SK-N-SH (cell line): ENCODE data around the gene CARD19. TPM values are rescaled to one million over a fixed set of nuclear protein-coding genes. Genes with fewer than 3 reads are reported as not detected.

ENCODE experiments used
- CTCF ChIA-PET: fragments of 300-600, 350-600 bp; formaldehyde crosslinking; extraction: SDS; loops from one replicate; lab custom pipeline; 2021; lab: Yijun Ruan, JAX
- POLR2A ChIA-PET: fragments of 350-600 bp; sonication (Branson Sonifier 250); formaldehyde crosslinking; extraction: SDS; loops from one replicate; lab custom pipeline; 2020; ENCODE audit warnings: antibody characterized with exemption, inconsistent platforms; lab: Yijun Ruan, JAX
- DNase-seq: peaks from one replicate; pipeline ENCODE4 v3.0.0; 2012
- H2AFZ ChIP-seq: fragments of 200-600 bp; sonication (generic); 2 replicates; pipeline ENCODE4 v1.8.1; 2016; ENCODE audit warnings: antibody characterized with exemption, mild to moderate bottlenecking, low read depth
- H3F3A ChIP-seq: fragments of 200-600 bp; sonication (generic); replicated peaks from 2 replicates; pipeline ENCODE3; 2016; ENCODE audit warnings: antibody characterized with exemption, mild to moderate bottlenecking; ENCODE audit not compliant: insufficient read depth
- H3K27ac ChIP-seq, 2 experiments: fragments of 200-500 bp in 1 of 2; fragments of 200-600 bp in 1 of 2; sonication (Bioruptor generic) in 1 of 2; sonication (generic), shearing (Covaris generic) in 1 of 2; 2 replicates each; pipeline versions ENCODE4 v1.5.1 to v1.6.1; 2014 to 2016; ENCODE audit warnings: low read depth in 2 of 2, inconsistent platforms in 1 of 2, low read length in 1 of 2, mild to moderate bottlenecking in 1 of 2, mixed read lengths in 1 of 2
- H3K27me3 ChIP-seq: fragments of 200-600 bp; sonication (generic), shearing (Covaris generic); 2 replicates; pipeline ENCODE4 v1.6.1; 2016; ENCODE audit warnings: mixed run types; ENCODE audit not compliant: insufficient read depth
- H3K36me3 ChIP-seq, 2 experiments: fragments of 200-500 bp in 1 of 2; fragments of 200-600 bp in 1 of 2; sonication (Bioruptor generic) in 1 of 2; sonication (generic) in 1 of 2; replicated peaks in 1 of 2; 2 replicates each; pipeline versions ENCODE3 to v1.5.1; 2014 to 2016; ENCODE audit warnings: low read length in 1 of 2, mild to moderate bottlenecking in 1 of 2; ENCODE audit not compliant: insufficient read depth in 2 of 2, control insufficient read depth in 1 of 2
- H3K4me1 ChIP-seq, 2 experiments: fragments of 200-500 bp in 1 of 2; fragments of 200-600 bp in 1 of 2; sonication (Bioruptor generic) in 1 of 2; sonication (generic), shearing (Covaris generic) in 1 of 2; 2 replicates each; pipeline versions ENCODE4 v1.5.1 to v1.6.1; 2014 to 2016; ENCODE audit warnings: low read depth in 1 of 2, low read length in 1 of 2, mixed run types in 1 of 2; ENCODE audit not compliant: insufficient read depth in 2 of 2, control insufficient read depth in 1 of 2
- H3K4me2 ChIP-seq: fragments of 200-600 bp; sonication (generic), shearing (Covaris generic); 2 replicates; pipeline ENCODE4 v1.6.1; 2017; ENCODE audit warnings: mixed run types
- H3K4me3 ChIP-seq, 2 experiments: fragments of 200-500 bp in 1 of 2; fragments of 200-600 bp in 1 of 2; sonication (Bioruptor generic) in 1 of 2; sonication (generic), shearing (Covaris generic) in 1 of 2; 2 replicates each; pipeline versions ENCODE4 v1.5.1 to v1.8.1; 2014 to 2016; ENCODE audit warnings: low read depth in 2 of 2, inconsistent platforms in 1 of 2, low read length in 1 of 2, mild to moderate bottlenecking in 1 of 2, mixed read lengths in 1 of 2, moderate library complexity in 1 of 2
- H3K79me2 ChIP-seq: fragments of 200-600 bp; sonication (generic); 2 replicates; pipeline ENCODE4 v1.8.1; 2017; ENCODE audit warnings: mild to moderate bottlenecking; ENCODE audit not compliant: insufficient read depth
- H3K9ac ChIP-seq: fragments of 200-600 bp; sonication (generic); 2 replicates; pipeline ENCODE4 v1.6.1; 2017; ENCODE audit warnings: mixed run types
- H3K9me2 ChIP-seq: fragments of 200-600 bp; sonication (generic); 2 replicates; pipeline ENCODE4 v1.6.1; 2017; ENCODE audit warnings: mixed run types
- H3K9me3 ChIP-seq: fragments of 200-600 bp; sonication (generic); 2 replicates; pipeline ENCODE4 v1.6.1; 2017; ENCODE audit warnings: mixed run types, mild to moderate bottlenecking, moderate library complexity
- H4K20me1 ChIP-seq: fragments of 200-600 bp; sonication (generic); 2 replicates; pipeline ENCODE4 v1.6.1; 2017; ENCODE audit warnings: mild to moderate bottlenecking, mixed run types; ENCODE audit not compliant: insufficient read depth
- EZH2phosphoT487 ChIP-seq: fragments of 200-600 bp; sonication (generic); IDR thresholded peaks from 2 replicates; pipeline ENCODE4 v1.6.1; 2017; ENCODE audit warnings: low read depth, mixed run types, mild to moderate bottlenecking, antibody characterized with exemption, moderate library complexity, borderline replicate concordance
- FOXM1 ChIP-seq: IDR thresholded peaks from 2 replicates; pipeline ENCODE4 v1.4.0; 2012; ENCODE audit warnings: low read depth, mild to moderate bottlenecking
- GATA2 ChIP-seq: sonication (generic); formaldehyde crosslinking; IDR thresholded peaks from 2 replicates; pipeline ENCODE4 v1.5.0; 2020; ENCODE audit warnings: mild to moderate bottlenecking, missing genetic modification reagents
- MXI1 ChIP-seq: IDR thresholded peaks from 2 replicates; pipeline ENCODE4 v1.6.1; 2012; ENCODE audit warnings: mild to moderate bottlenecking, low read depth, low read length, improper control_type of control experiment
- RCOR1 ChIP-seq: fragments of 150-350 bp; IDR thresholded peaks from 2 replicates; pipeline ENCODE4 v1.6.1; 2017; ENCODE audit warnings: antibody characterized with exemption, low read length
- SIN3A ChIP-seq: IDR thresholded peaks from 2 replicates; pipeline ENCODE4 v1.6.1; 2012; ENCODE audit warnings: low read depth, mild to moderate bottlenecking, low read length, moderate library complexity, borderline replicate concordance
- SMC3 ChIP-seq: IDR thresholded peaks from 2 replicates; pipeline ENCODE4 v1.6.1; 2012; ENCODE audit warnings: low read depth, low read length, improper control_type of control experiment
- ZBTB33 ChIP-seq: IDR thresholded peaks from 2 replicates; pipeline ENCODE4 v1.4.0; 2012; ENCODE audit warnings: low read depth, borderline replicate concordance
- WGBS: methylation state at CpG from one replicate; pipeline ENCODE4 v1.1.6; 2017; ENCODE audit warnings: low lambda C conversion rate; 5-methylcytosine and 5-hydroxymethylcytosine counted together
- polyA plus RNA-seq, 3 experiments: library from polyadenylated mRNA; depleted of rRNA; stranded (reverse); fragments of >200 nt; gene quantifications; 2 replicates each; pipeline ENCODE4 v1.2.3, GENCODE V29; 2012

Gene CARD19
- polyA plus RNA-seq, 1 of the 3 experiments (the other 2 are of a cell fraction) = 165 TPM

DNA sequence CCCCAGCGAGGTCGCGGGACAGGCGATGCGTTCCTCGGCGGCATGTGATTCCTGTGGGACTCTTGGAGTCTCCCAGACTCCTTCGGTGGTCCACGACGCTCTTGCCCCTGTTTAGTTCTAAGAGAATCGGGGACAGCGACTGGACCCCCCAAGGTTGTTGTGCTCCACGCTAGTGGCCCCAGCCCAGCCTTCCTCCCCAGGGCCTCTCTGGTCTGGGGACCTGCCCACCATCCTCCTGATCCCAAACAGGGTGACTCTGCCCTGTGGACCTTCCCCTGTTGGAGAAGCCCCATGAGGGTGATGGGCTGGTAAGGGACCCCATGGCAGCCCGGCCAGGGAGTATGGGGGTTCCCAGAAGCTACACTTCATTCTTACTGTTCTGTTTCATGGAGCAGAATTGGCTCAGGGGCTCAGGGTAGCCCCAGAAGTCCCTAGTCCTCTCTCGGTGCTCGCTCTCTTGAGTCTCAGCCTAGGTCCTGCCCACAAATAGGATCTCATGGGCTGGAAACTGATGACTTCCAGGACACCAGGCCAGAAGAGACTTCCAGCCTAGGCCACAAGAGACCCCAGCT, 880 bp downstream of the CARD19 start:
- H3K27ac ChIP-seq = peak overlapping the region; percentile 82 to 89; a peak in 2 of 4 replicates
- H2AFZ ChIP-seq = no peak overlapping the region
- peak overlapping the region; percentile 96 for H3K4me2 ChIP-seq
- 71% methylated on average over 3 of the region's 16 CpGs for WGBS
- H3K79me2 ChIP-seq = peaks cover 54% of the 10 kb centered on the region
- H3K9me2 ChIP-seq = no peaks in the 10 kb centered on the region
- H3K4me1 ChIP-seq = peaks cover 24 to 42% of the 10 kb centered on the region in 2 experiments; a peak in 3 of 4 replicates
- peak overlapping the region; percentile 96 to 97 for H3K4me3 ChIP-seq
- no peaks in the 10 kb centered on the region for H3K27me3 ChIP-seq
- no peaks in the 10 kb centered on the region for H3K9me3 ChIP-seq
- peaks cover 26% of the 10 kb centered on the region for H4K20me1 ChIP-seq
- ChIA-PET POLR2A (no interaction called here), CTCF (interaction anchor here (1.5 to 4.1 kb wide), 3 partner anchors 10 to 93 kb away, joined by 4 to 28 read pairs (median 7); no protein-coding TSS in a partner anchor)
- no peak for TF ChIP-seq FOXM1
- H3F3A ChIP-seq = peaks cover 24% of the 10 kb centered on the region
- H3K36me3 ChIP-seq = peaks cover 0 to 9% of the 10 kb centered on the region in 2 experiments
- no peak for DNase-seq
- peak overlapping the region; percentile 84 for H3K9ac ChIP-seq

- H3F3A ChIP-seq = peaks cover 21% of the 10 kb centered on the region
- H3K79me2 ChIP-seq = peaks cover 61% of the 10 kb centered on the region
- WGBS = 68% methylated on average over 8 of the region's 11 CpGs
- peak overlapping the region; percentile 96 for H3K4me2 ChIP-seq
- H2AFZ ChIP-seq = no peak overlapping the region
- H3K36me3 ChIP-seq = peaks cover 0 to 12% of the 10 kb centered on the region in 2 experiments
- POLR2A ChIA-PET = no interaction called here
- peak overlapping the region; percentile 84 to 89 for H3K27ac ChIP-seq
- H3K4me1 ChIP-seq = peaks cover 24 to 42% of the 10 kb centered on the region in 2 experiments; a peak in 3 of 4 replicates
- TF ChIP-seq SMC3 = no peak
- TF ChIP-seq RCOR1 = no peak
- TF ChIP-seq ZBTB33 = no peak
- TF ChIP-seq EZH2phosphoT487 = no peak
- TF ChIP-seq SIN3A = no peak
- no peak for TF ChIP-seq MXI1
- no peak for TF ChIP-seq GATA2 (CRISPR knock-in tag)
- no peaks in the 10 kb centered on the region for H3K27me3 ChIP-seq
- peaks cover 33% of the 10 kb centered on the region for H4K20me1 ChIP-seq
- H3K4me3 ChIP-seq = peak overlapping the region; percentile 96 to 97
- peak overlapping the region; percentile 84 for H3K9ac ChIP-seq
- H3K9me2 ChIP-seq = no peaks in the 10 kb centered on the region
- CTCF ChIA-PET = interaction anchor here (1.1 to 4.1 kb wide), 5 partner anchors 9 to 94 kb away, joined by 3 to 28 read pairs (median 4); no protein-coding TSS in a partner anchor
- no peak for DNase-seq
- H3K9me3 ChIP-seq = 0 out of 2 replicates have a peak, but pooled peaks cover 3% of the 10 kb centered on the region
Observed at GRCh38 chr9:93097511-93098201, 1.6 kb downstream of the CARD19 start.
